WTC11 (cell line): Measurements from ENCODE around the gene MED19. TPM values are rescaled to one million over a fixed set of nuclear protein-coding genes. Genes with fewer than 3 reads are reported as not detected.
"Not testable (repeated sequence)": the region's sequence is repeated elsewhere in the genome, so short reads cannot be mapped to it uniquely, and the experiment has no call there.

Experiments used
- ATAC-seq: fragments of 200-7000 bp; cut with Tn5 transposase; 2 replicates; pipeline ENCODE4 v1.10.0; 2021; ENCODE audit warnings: mild to moderate bottlenecking, moderate library complexity
- CTCF ChIA-PET: fragments of 300-600 bp; sonication (Branson Sonifier 250); formaldehyde crosslinking; loops from one replicate; lab custom pipeline; 2021; ENCODE audit warnings: antibody characterized with exemption; lab: Charles Lee
- POLR2A ChIA-PET: fragments of 350-600 bp; sonication (Branson Sonifier 250); formaldehyde crosslinking; loops from one replicate; lab custom pipeline; 2021; ENCODE audit warnings: antibody characterized with exemption; lab: Charles Lee
- DNase-seq: peaks from one replicate; pipeline ENCODE4 v3.0.0; 2021; ENCODE audit warnings: low spot score
- H3K27ac Mint-ChIP-seq: 2 replicates; pipeline ENCODE4 v1.8.0; 2021; ENCODE audit warnings: mixed read lengths
- H3K27me3 Mint-ChIP-seq: 2 replicates; pipeline ENCODE4 v1.8.0; 2021; ENCODE audit warnings: low read depth, mild to moderate bottlenecking, moderate library complexity, mixed read lengths
- H3K36me3 Mint-ChIP-seq: 2 replicates; pipeline ENCODE4 v1.8.0; 2021; ENCODE audit warnings: mixed read lengths
- H3K4me1 Mint-ChIP-seq: 2 replicates; pipeline ENCODE4 v1.8.0; 2022; ENCODE audit warnings: mixed read lengths
- H3K4me3 Mint-ChIP-seq: 2 replicates; pipeline ENCODE4 v1.8.0; 2021; ENCODE audit warnings: mild to moderate bottlenecking, moderate library complexity, mixed read lengths
- H3K9me3 Mint-ChIP-seq: 2 replicates; pipeline ENCODE4 v1.8.0; 2021; ENCODE audit warnings: mixed read lengths
- ATF3 ChIP-seq: sonication (generic); formaldehyde crosslinking; conservative IDR thresholded peaks from 2 replicates; pipeline ENCODE4 v1.8.1; 2022; ENCODE audit warnings: mild to moderate bottlenecking, missing genetic modification reagents
- EMX1 ChIP-seq: fragments of 250-450 bp; sonication (Bioruptor Pico); IDR thresholded peaks from 2 replicates; pipeline ENCODE4 v1.8.0; 2021; ENCODE audit warnings: mild to moderate bottlenecking
- JAZF1 ChIP-seq: fragments of 250-450 bp; sonication (Bioruptor Pico); IDR thresholded peaks from 2 replicates; pipeline ENCODE4 v1.9.0; 2021; ENCODE audit warnings: moderate library complexity, mild to moderate bottlenecking, inconsistent platforms
- JUN ChIP-seq: sonication (generic); formaldehyde crosslinking; IDR thresholded peaks from 2 replicates; pipeline ENCODE4 v1.8.0; 2023; ENCODE audit warnings: mild to moderate bottlenecking, missing genetic modification reagents
- NFYB ChIP-seq: sonication (generic); formaldehyde crosslinking; conservative IDR thresholded peaks from 2 replicates; pipeline ENCODE4 v1.8.0; 2022; ENCODE audit warnings: low read depth, missing genetic modification reagents
- NR1H2 ChIP-seq: sonication (generic); formaldehyde crosslinking; IDR thresholded peaks from 2 replicates; pipeline ENCODE4 v1.9.0; 2021; ENCODE audit warnings: mild to moderate bottlenecking, moderate library complexity, missing genetic modification reagents
- SMAD3 ChIP-seq: sonication (generic); formaldehyde crosslinking; IDR thresholded peaks from 2 replicates; pipeline ENCODE4 v1.8.0; 2022; ENCODE audit warnings: missing genetic modification reagents, mild to moderate bottlenecking, borderline replicate concordance
- SP1 ChIP-seq: sonication (generic); formaldehyde crosslinking; conservative IDR thresholded peaks from 2 replicates; pipeline ENCODE4 v1.8.1; 2022; ENCODE audit warnings: missing genetic modification reagents
- TEAD4 ChIP-seq: sonication (generic); formaldehyde crosslinking; IDR thresholded peaks from 2 replicates; pipeline ENCODE4 v1.8.0; 2022; ENCODE audit warnings: mild to moderate bottlenecking, missing genetic modification reagents
- ZBTB43 ChIP-seq: sonication (generic); formaldehyde crosslinking; IDR thresholded peaks from 2 replicates; pipeline ENCODE4 v1.8.1; 2023; ENCODE audit warnings: mild to moderate bottlenecking, missing genetic modification reagents
- ZNF232 ChIP-seq: sonication (generic); formaldehyde crosslinking; IDR thresholded peaks from 2 replicates; pipeline ENCODE4 v1.8.0; 2022; ENCODE audit warnings: mild to moderate bottlenecking, missing genetic modification reagents
- ZNF532 ChIP-seq: fragments of 250-450 bp; sonication (Bioruptor Pico); IDR thresholded peaks from 2 replicates; pipeline ENCODE4 v1.9.0; 2021; ENCODE audit warnings: mild to moderate bottlenecking, borderline replicate concordance
- total RNA-seq: library from RNA; stranded (reverse); gene quantifications from 3 replicates; pipeline ENCODE4 v1.2.3, GENCODE V29; 2021
- TF ChIP-seq, protein P1 (sequence below): sonication (generic); formaldehyde crosslinking; IDR thresholded peaks from 2 replicates; pipeline ENCODE4 v1.8.0; 2022; ENCODE audit warnings: mild to moderate bottlenecking, missing genetic modification reagents
- TF ChIP-seq, protein P2 (sequence below): fragments of 250-450 bp; sonication (Bioruptor Pico); IDR thresholded peaks from 2 replicates; pipeline ENCODE4 v1.9.0; 2021; ENCODE audit warnings: mild to moderate bottlenecking
- TF ChIP-seq, protein P3 (sequence below): sonication (generic); formaldehyde crosslinking; IDR thresholded peaks from 2 replicates; pipeline ENCODE4 v1.8.1; 2023; ENCODE audit warnings: mild to moderate bottlenecking, moderate library complexity, missing genetic modification reagents

Gene MED19
- total RNA-seq, 1 experiment from 2014 or later = 19.1 TPM

DNA sequence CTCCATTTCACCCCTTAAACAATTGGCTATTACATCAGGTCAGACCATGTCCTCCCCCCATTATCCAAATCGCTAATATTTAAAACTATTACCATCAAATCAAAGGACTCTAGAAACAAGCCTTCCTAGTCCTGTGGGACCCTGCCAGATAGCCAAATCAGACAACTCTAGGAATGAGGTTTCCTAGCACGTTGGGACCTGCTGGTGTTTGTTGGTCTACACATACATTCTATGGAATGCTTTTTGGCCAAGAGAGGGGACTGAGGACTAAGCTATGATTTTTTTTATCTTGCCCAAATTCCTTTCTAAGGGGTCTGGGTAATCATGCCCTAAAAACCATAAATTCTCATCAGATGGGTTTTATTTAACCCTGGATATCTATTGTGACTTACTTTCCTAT, 15.2 kb upstream of the MED19 start (continued):
- TF ChIP-seq ZBTB43 (no peak), ZNF232 (CRISPR knock-in tag) (no peak), NFYB (no peak), JUN (CRISPR knock-in tag) (no peak)
- TF ChIP-seq, protein P1, sequence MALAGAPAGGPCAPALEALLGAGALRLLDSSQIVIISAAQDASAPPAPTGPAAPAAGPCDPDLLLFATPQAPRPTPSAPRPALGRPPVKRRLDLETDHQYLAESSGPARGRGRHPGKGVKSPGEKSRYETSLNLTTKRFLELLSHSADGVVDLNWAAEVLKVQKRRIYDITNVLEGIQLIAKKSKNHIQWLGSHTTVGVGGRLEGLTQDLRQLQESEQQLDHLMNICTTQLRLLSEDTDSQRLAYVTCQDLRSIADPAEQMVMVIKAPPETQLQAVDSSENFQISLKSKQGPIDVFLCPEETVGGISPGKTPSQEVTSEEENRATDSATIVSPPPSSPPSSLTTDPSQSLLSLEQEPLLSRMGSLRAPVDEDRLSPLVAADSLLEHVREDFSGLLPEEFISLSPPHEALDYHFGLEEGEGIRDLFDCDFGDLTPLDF (CRISPR knock-in tag) = no peak

GRCh38 chr11:57716726-57717125, 4.7 kb upstream of the MED19 start:
- H3K9me3 Mint-ChIP-seq, POLR2A ChIA-PET, H3K27me3 Mint-ChIP-seq, DNase-seq, ATAC-seq, H3K4me3 Mint-ChIP-seq, CTCF ChIA-PET, H3K27ac Mint-ChIP-seq: not testable (repeated sequence)
- peaks cover 44% of the 10 kb centered on the region for H3K36me3 Mint-ChIP-seq
- peaks cover 12% of the 10 kb centered on the region for H3K4me1 Mint-ChIP-seq

DNA sequence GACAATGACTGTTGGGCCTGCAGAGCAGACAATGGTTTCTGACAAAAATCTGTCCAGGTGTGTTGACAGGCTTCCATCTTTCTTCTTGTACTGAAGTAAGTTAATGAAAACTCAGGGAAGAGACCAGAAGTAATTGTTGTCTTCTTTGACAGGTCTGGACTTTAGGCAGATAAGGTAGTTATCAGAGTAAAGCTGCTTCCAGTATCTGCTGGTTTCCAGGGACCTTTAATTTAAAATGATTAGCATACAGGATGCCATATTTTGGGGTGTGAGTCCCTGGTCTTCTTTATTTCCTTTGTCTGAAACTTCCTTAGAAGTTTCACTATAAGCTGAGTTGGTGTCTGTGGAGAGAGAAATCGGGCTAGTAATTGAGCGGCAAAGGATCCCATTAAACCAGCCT, 1.8 kb upstream of the MED19 start:
- H3K4me3 Mint-ChIP-seq = peak overlapping the region; percentile 100
- peaks cover 7% of the 10 kb centered on the region for H3K9me3 Mint-ChIP-seq
- ChIA-PET POLR2A (interaction anchor here (0.5 kb wide), 1 partner anchor 10 kb away, joined by 3 read pairs; no protein-coding TSS in a partner anchor), CTCF (interaction anchor here (1.4 to 4.2 kb wide), 2 partner anchors 14 to 87 kb away, joined by 4 to 31 read pairs; no protein-coding TSS in a partner anchor)
- peak overlapping the region; percentile 99; the same call in 1 of the 2 replicates for H3K27ac Mint-ChIP-seq
- H3K27me3 Mint-ChIP-seq = no peaks in the 10 kb centered on the region
- no peak for DNase-seq
- peaks cover 26% of the 10 kb centered on the region for H3K4me1 Mint-ChIP-seq
- TF ChIP-seq, protein P2, sequence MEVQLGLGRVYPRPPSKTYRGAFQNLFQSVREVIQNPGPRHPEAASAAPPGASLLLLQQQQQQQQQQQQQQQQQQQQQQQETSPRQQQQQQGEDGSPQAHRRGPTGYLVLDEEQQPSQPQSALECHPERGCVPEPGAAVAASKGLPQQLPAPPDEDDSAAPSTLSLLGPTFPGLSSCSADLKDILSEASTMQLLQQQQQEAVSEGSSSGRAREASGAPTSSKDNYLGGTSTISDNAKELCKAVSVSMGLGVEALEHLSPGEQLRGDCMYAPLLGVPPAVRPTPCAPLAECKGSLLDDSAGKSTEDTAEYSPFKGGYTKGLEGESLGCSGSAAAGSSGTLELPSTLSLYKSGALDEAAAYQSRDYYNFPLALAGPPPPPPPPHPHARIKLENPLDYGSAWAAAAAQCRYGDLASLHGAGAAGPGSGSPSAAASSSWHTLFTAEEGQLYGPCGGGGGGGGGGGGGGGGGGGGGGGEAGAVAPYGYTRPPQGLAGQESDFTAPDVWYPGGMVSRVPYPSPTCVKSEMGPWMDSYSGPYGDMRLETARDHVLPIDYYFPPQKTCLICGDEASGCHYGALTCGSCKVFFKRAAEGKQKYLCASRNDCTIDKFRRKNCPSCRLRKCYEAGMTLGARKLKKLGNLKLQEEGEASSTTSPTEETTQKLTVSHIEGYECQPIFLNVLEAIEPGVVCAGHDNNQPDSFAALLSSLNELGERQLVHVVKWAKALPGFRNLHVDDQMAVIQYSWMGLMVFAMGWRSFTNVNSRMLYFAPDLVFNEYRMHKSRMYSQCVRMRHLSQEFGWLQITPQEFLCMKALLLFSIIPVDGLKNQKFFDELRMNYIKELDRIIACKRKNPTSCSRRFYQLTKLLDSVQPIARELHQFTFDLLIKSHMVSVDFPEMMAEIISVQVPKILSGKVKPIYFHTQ = no peak
- TF ChIP-seq EMX1 = no peak
- TF ChIP-seq NR1H2 (CRISPR knock-in tag) = no peak
- no peak for TF ChIP-seq ATF3
- no peak for TF ChIP-seq ZBTB43
- no peak for TF ChIP-seq SP1 (CRISPR knock-in tag)
- no peak for TF ChIP-seq SMAD3
- TF ChIP-seq, protein P3, sequence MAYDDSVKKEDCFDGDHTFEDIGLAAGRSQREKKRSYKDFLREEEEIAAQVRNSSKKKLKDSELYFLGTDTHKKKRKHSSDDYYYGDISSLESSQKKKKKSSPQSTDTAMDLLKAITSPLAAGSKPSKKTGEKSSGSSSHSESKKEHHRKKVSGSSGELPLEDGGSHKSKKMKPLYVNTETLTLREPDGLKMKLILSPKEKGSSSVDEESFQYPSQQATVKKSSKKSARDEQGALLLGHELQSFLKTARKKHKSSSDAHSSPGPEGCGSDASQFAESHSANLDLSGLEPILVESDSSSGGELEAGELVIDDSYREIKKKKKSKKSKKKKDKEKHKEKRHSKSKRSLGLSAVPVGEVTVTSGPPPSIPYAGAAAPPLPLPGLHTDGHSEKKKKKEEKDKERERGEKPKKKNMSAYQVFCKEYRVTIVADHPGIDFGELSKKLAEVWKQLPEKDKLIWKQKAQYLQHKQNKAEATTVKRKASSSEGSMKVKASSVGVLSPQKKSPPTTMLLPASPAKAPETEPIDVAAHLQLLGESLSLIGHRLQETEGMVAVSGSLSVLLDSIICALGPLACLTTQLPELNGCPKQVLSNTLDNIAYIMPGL (CRISPR knock-in tag) = no peak
- no peak for TF ChIP-seq ZNF232 (CRISPR knock-in tag)
- TF ChIP-seq TEAD4 (CRISPR knock-in tag) = no peak
- TF ChIP-seq JAZF1 (CRISPR knock-in tag) = no peak
- TF ChIP-seq ZNF532 = no peak
- TF ChIP-seq, all 79 proteins: peak for 0
- peaks cover 35% of the 10 kb centered on the region for H3K36me3 Mint-ChIP-seq
- no peak for ATAC-seq
